K562 (cell line): ENCODE measurements around the gene ANKRD13D. TPM values are rescaled to one million over a fixed set of nuclear protein-coding genes. Genes with fewer than 3 reads are reported as not detected.

ENCODE experiments used
- ATAC-seq: fragments of 200-7000 bp; cut with Tn5 transposase; 3 replicates; pipeline ENCODE4 v1.9.1; 2020; ENCODE audit warnings: moderate library complexity
- BruUV-seq: library from RNA; stranded (reverse); fragments of 400-500 nt; replicated peaks from 2 replicates; lab custom pipeline; 2021; lab: Mats Ljungman, UMichigan
- CTCF ChIA-PET: fragments of 300-600 bp; formaldehyde crosslinking; extraction: SDS; loops from one replicate; lab custom pipeline; 2021; ENCODE audit warnings: low intra/inter-chr PET ratio; lab: Yijun Ruan, JAX
- POLR2A ChIA-PET: fragments of 300-600, 350-650 bp; sonication (Branson Sonifier 250); formaldehyde crosslinking; extraction: SDS; loops from one replicate; lab custom pipeline; 2021; ENCODE audit warnings: antibody characterized with exemption, inconsistent platforms; lab: Yijun Ruan, JAX
- DNase-seq, 4 experiments: peaks; one replicate each; pipeline versions ENCODE4 v3.0.0 to v3.0.0-alpha.2; 2011 to 2018; ENCODE audit warnings: low spot score in 3 of 4, mixed read lengths in 3 of 4; ENCODE audit errors: extremely low read depth in 1 of 4
- FAIRE-seq: peaks from 2 replicates; lab custom pipeline; 2011; peaks lifted over from hg19 to GRCh38; lab: Jason Lieb, UNC
- H2AFZ ChIP-seq: 2 replicates; pipeline ENCODE4 v1.6.0; 2011; ENCODE audit warnings: low read depth, low read length, control low read depth, inconsistent platforms
- H3K27ac ChIP-seq: fragments of 200-600 bp; 3 replicates; pipeline ENCODE4 v1.8.0; 2011; ENCODE audit warnings: low read depth, mild to moderate bottlenecking, control low read depth, inconsistent platforms, low read length, moderate library complexity, mixed read lengths; ENCODE audit errors: extremely low read depth
- H3K27me3 ChIP-seq, 2 experiments: fragments of 300-600 bp in 1 of 2; 2 replicates in 1 of 2; 3 replicates in 1 of 2; pipeline versions ENCODE4 v1.6.0 to v1.8.0; 2011; ENCODE audit warnings: inconsistent platforms in 2 of 2, low read length in 2 of 2, mild to moderate bottlenecking in 1 of 2, mixed read lengths in 1 of 2, moderate library complexity in 1 of 2; ENCODE audit not compliant: control insufficient read depth in 2 of 2, insufficient read depth in 2 of 2
- H3K36me3 ChIP-seq: fragments of 300-600 bp; 3 replicates; pipeline ENCODE4 v1.8.0; 2011; ENCODE audit warnings: mild to moderate bottlenecking, low read length, inconsistent platforms; ENCODE audit not compliant: control insufficient read depth, insufficient read depth
- H3K4me1 ChIP-seq, 2 experiments: fragments of 200-600 bp in 1 of 2; replicated peaks in 1 of 2; 2 replicates in 1 of 2; 3 replicates in 1 of 2; pipeline versions ENCODE4 v1.5.1 to v1.8.0; 2011; ENCODE audit warnings: inconsistent platforms in 2 of 2, low read length in 2 of 2, mild to moderate bottlenecking in 1 of 2, mixed read lengths in 1 of 2, moderate library complexity in 1 of 2; ENCODE audit not compliant: control insufficient read depth in 2 of 2, insufficient read depth in 2 of 2
- H3K4me2 ChIP-seq: 2 replicates; pipeline ENCODE4 v1.6.1; 2011; ENCODE audit warnings: low read length, control low read depth, inconsistent platforms, mixed read lengths; ENCODE audit not compliant: insufficient read depth
- H3K4me3 ChIP-seq: fragments of 200-600 bp; sonication (generic), shearing (Covaris generic); 2 replicates; pipeline ENCODE4 v1.5.1; 2016; ENCODE audit warnings: control low read depth, inconsistent platforms
- H3K79me2 ChIP-seq: fragments of 200-600 bp; 3 replicates; pipeline ENCODE4 v1.8.0; 2011; ENCODE audit warnings: low read length, inconsistent platforms; ENCODE audit not compliant: control insufficient read depth, insufficient read depth
- H3K9ac ChIP-seq, 2 experiments: 2 replicates each; pipeline versions ENCODE4 v1.6.0 to v1.6.1; 2011; ENCODE audit warnings: low read depth in 2 of 2, low read length in 2 of 2, control low read depth in 1 of 2, inconsistent platforms in 1 of 2, mild to moderate bottlenecking in 1 of 2, mixed read lengths in 1 of 2; ENCODE audit not compliant: insufficient read depth in 1 of 2
- H3K9me1 ChIP-seq: one replicate; pipeline ENCODE4 v1.6.0; 2011; ENCODE audit warnings: inconsistent platforms, mild to moderate bottlenecking, low read length, moderate library complexity; ENCODE audit not compliant: control insufficient read depth, insufficient read depth
- H3K9me3 ChIP-seq: replicated peaks from 2 replicates; pipeline ENCODE4 v1.5.1; 2011; ENCODE audit warnings: low read depth, low read length, inconsistent platforms; ENCODE audit not compliant: control insufficient read depth, insufficient read depth
- H4K20me1 ChIP-seq: replicated peaks from 2 replicates; pipeline ENCODE4 v1.6.1; 2011; ENCODE audit warnings: low read length, inconsistent platforms, mixed read lengths; ENCODE audit not compliant: control insufficient read depth, insufficient read depth
- HNRNPK ChIP-seq: fragments of 200-400 bp; formaldehyde crosslinking; IDR thresholded peaks from one replicate; pipeline ENCODE4 v1.6.1; 2018; ENCODE audit warnings: mild to moderate bottlenecking, low read depth, low read length; ENCODE audit not compliant: poor library complexity, severe bottlenecking
- SNRNP70 ChIP-seq: fragments of 200-400 bp; formaldehyde crosslinking; optimal IDR thresholded peaks from 2 replicates; pipeline ENCODE3; 2017; ENCODE audit warnings: low read depth, low read length
- ZNF224 ChIP-seq: sonication (generic); formaldehyde crosslinking; IDR thresholded peaks from 2 replicates; pipeline ENCODE4 v1.8.0; 2022; ENCODE audit warnings: mild to moderate bottlenecking, missing genetic modification reagents
- WGBS: fragments of 100-300 bp; shearing (Covaris generic); methylation state at CpG from one replicate; pipeline ENCODE4 v1.1.6; 2016; ENCODE audit warnings: low coverage, mixed read lengths; ENCODE audit not compliant: insufficient coverage; ENCODE audit errors: missing lambda C conversion rate; 5-methylcytosine and 5-hydroxymethylcytosine counted together
- in situ Hi-C: fragments of 300-500 bp; cut with MboI; formaldehyde crosslinking; loops from 4 replicates; pipeline ENCODE4 v1.15.0; 2018; ENCODE audit warnings: inconsistent platforms, mixed read lengths
- intact Hi-C: fragments of 100-400 bp; cut with micrococcal nuclease; formaldehyde crosslinking; loops from 2 replicates; pipeline ENCODE4 v1.14.2; 2022
- polyA plus RNA-seq, 8 experiments: library from polyadenylated mRNA; depleted of rRNA in 4 of 8; stranded (reverse) in 5 of 8; unstranded in 3 of 8; fragments of >200 nt; fragmentation: Nextera tagmentation in 2 of 8; fragmentation: Illumina TruSeq in 1 of 8; extraction: Ambion mirVana in 2 of 8; extraction: Trizol in 1 of 8; gene quantifications; 2 replicates each; pipeline versions ENCODE4 v1.2.1 to v1.2.3, GENCODE V29; 2011 to 2014; ENCODE audit warnings: inconsistent platforms in 1 of 8, missing spikeins in 1 of 8
- total RNA-seq, 7 experiments: library from RNA; depleted of rRNA in 6 of 7; stranded (reverse); fragments of >200 nt in 6 of 7; fragmentation: Illumina TruSeq in 2 of 7; extraction: Trizol in 2 of 7; gene quantifications; 2 replicates each; pipeline versions ENCODE4 v1.2.1 to v1.2.3, GENCODE V29; 2011 to 2021; ENCODE audit warnings: low replicate concordance in 1 of 7
- TF ChIP-seq, protein P1 (sequence below): sonication (generic); formaldehyde crosslinking; IDR thresholded peaks from 2 replicates; pipeline ENCODE4 v1.8.0; 2022; ENCODE audit warnings: mild to moderate bottlenecking, missing genetic modification reagents
- TF ChIP-seq, protein P2 (sequence below): sonication (generic); IDR thresholded peaks from 2 replicates; pipeline ENCODE4 v1.6.1; 2016

ANKRD13D gene
- total and polyA plus RNA-seq, 9 of the 15 experiments (the other 6 are each of a cell fraction or from before 2014, with no cell fraction given): 0.94 to 40.9 (median 22.4) TPM

DNA sequence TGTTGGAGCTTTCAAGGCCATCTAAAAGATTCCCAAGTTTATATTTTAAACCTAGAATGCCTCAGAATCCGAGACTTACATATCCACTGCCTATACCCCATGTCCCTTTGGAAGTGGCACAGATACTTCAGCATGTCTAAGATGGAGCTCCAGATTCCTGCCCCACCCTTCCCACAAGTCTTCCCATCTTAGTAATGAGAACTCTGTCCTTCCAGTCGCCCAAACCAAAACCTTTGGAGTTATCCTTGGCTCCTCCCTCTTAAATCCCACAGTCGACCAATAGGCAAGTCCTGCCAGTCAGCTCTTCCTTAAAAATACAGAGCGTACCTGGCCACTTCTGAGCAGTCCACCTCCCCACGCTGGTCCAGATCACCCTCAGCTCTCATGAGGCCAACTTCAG is 59.9 kb downstream of the ANKRD13D start:
- Histone ChIP-seq H3K4me1 (peaks cover 38 to 42% of the 10 kb centered on the region in 2 experiments), H3K79me2 (peaks cover 8% of the 10 kb centered on the region), H3K4me2 (peak overlapping the region; percentile 61; the same call in 1 of the 2 replicates), H3K4me3 (no peak overlapping the region), H3K36me3 (peaks cover 4% of the 10 kb centered on the region; the same call in 1 of the 3 replicates), H4K20me1 (no peaks in the 10 kb centered on the region; the same call in 1 of the 2 replicates), H3K9me1 (no peaks in the 10 kb centered on the region), H3K9ac (no peak overlapping the region), H3K27ac (no peak overlapping the region), H3K9me3 (no peaks in the 10 kb centered on the region), H2AFZ (no peak overlapping the region), H3K27me3 (no peaks in the 10 kb centered on the region)
- in situ Hi-C loops: no loop called here
- no peak for ATAC-seq
- no TSS peak for BruUV-seq
- FAIRE-seq: no peak
- DNase-seq: peak in 1 of 4 experiments; percentile 4
- ChIA-PET POLR2A (interaction anchor here (0.6 to 1.0 kb wide), 3 partner anchors 53 to 90 kb away, joined by 3 to 5 read pairs (median 3); partner anchors contain the start of gene PPP1CA), CTCF (no interaction called here)
- intact Hi-C loops: no loop called here
- WGBS: 55% methylated on average over 5 of the region's 5 CpGs
- TF ChIP-seq ZNF224 (CRISPR knock-in tag) (no peak), SNRNP70 (no peak), HNRNPK (no peak)
- TF ChIP-seq, protein P1, sequence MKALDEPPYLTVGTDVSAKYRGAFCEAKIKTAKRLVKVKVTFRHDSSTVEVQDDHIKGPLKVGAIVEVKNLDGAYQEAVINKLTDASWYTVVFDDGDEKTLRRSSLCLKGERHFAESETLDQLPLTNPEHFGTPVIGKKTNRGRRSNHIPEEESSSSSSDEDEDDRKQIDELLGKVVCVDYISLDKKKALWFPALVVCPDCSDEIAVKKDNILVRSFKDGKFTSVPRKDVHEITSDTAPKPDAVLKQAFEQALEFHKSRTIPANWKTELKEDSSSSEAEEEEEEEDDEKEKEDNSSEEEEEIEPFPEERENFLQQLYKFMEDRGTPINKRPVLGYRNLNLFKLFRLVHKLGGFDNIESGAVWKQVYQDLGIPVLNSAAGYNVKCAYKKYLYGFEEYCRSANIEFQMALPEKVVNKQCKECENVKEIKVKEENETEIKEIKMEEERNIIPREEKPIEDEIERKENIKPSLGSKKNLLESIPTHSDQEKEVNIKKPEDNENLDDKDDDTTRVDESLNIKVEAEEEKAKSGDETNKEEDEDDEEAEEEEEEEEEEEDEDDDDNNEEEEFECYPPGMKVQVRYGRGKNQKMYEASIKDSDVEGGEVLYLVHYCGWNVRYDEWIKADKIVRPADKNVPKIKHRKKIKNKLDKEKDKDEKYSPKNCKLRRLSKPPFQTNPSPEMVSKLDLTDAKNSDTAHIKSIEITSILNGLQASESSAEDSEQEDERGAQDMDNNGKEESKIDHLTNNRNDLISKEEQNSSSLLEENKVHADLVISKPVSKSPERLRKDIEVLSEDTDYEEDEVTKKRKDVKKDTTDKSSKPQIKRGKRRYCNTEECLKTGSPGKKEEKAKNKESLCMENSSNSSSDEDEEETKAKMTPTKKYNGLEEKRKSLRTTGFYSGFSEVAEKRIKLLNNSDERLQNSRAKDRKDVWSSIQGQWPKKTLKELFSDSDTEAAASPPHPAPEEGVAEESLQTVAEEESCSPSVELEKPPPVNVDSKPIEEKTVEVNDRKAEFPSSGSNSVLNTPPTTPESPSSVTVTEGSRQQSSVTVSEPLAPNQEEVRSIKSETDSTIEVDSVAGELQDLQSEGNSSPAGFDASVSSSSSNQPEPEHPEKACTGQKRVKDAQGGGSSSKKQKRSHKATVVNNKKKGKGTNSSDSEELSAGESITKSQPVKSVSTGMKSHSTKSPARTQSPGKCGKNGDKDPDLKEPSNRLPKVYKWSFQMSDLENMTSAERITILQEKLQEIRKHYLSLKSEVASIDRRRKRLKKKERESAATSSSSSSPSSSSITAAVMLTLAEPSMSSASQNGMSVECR (CRISPR knock-in tag): no peak
- TF ChIP-seq, protein P2, sequence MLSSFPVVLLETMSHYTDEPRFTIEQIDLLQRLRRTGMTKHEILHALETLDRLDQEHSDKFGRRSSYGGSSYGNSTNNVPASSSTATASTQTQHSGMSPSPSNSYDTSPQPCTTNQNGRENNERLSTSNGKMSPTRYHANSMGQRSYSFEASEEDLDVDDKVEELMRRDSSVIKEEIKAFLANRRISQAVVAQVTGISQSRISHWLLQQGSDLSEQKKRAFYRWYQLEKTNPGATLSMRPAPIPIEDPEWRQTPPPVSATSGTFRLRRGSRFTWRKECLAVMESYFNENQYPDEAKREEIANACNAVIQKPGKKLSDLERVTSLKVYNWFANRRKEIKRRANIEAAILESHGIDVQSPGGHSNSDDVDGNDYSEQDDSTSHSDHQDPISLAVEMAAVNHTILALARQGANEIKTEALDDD: no peak
